NB4 (cell line): ENCODE results near the gene SLC38A10.

ENCODE experiments used
- DNase-seq: peaks from one replicate; pipeline ENCODE4 v3.0.0; 2010; ENCODE audit warnings: low read depth
- H3K4me3 ChIP-seq: one replicate; pipeline ENCODE4 v1.5.1; 2011; ENCODE audit warnings: mild to moderate bottlenecking, low read depth, low read length, moderate library complexity
- CTCF ChIP-seq: IDR thresholded peaks from one replicate; pipeline ENCODE4 v1.5.1; 2012; ENCODE audit warnings: low read depth, low read length
- MAX ChIP-seq: IDR thresholded peaks from 2 replicates; pipeline ENCODE4 v1.6.1; 2011; ENCODE audit warnings: low read depth, low read length
- MYC ChIP-seq: IDR thresholded peaks from 2 replicates; pipeline ENCODE4 v1.6.1; 2011; ENCODE audit warnings: low read depth, low read length
- POLR2A ChIP-seq: IDR thresholded peaks from 2 replicates; pipeline ENCODE4 v1.6.1; 2011; ENCODE audit warnings: mild to moderate bottlenecking; ENCODE audit not compliant: insufficient read length; ENCODE audit errors: extremely low read depth

SLC38A10 gene

GRCh38 chr17:81265576-81265975 is 29.5 kb downstream of the SLC38A10 start:
- DNase-seq = no peak
- no peak overlapping the region for H3K4me3 ChIP-seq
- no peak for TF ChIP-seq MAX
- no peak for TF ChIP-seq POLR2A

GRCh38 chr17:81264640-81265039 is 30.5 kb downstream of the SLC38A10 start:
- no peak overlapping the region for H3K4me3 ChIP-seq
- no peak for DNase-seq
- TF ChIP-seq CTCF (no peak), POLR2A (no peak), MAX (no peak), MYC (no peak)

GRCh38 chr17:81263371-81264181 is 31.5 kb downstream of the SLC38A10 start:
- H3K4me3 ChIP-seq = no peak overlapping the region
- TF ChIP-seq POLR2A = no peak
- TF ChIP-seq MYC = no peak
- no peak for TF ChIP-seq CTCF
- no peak for TF ChIP-seq MAX
- DNase-seq = no peak

- DNase-seq = no peak
- no peak for TF ChIP-seq CTCF
- no peak for TF ChIP-seq MAX
- TF ChIP-seq POLR2A = no peak
- no peak for TF ChIP-seq MYC
- no peak overlapping the region for H3K4me3 ChIP-seq
Observed at GRCh38 chr17:81261582-81262336, 33.3 kb downstream of the SLC38A10 start.

GRCh38 chr17:81261096-81261495 is 34.0 kb downstream of the SLC38A10 start:
- TF ChIP-seq MYC (no peak), CTCF (no peak), MAX (no peak), POLR2A (no peak)
- H3K4me3 ChIP-seq = no peak overlapping the region
- no peak for DNase-seq

- DNase-seq = no peak
- TF ChIP-seq POLR2A (no peak), CTCF (no peak), MAX (no peak), MYC (no peak)
- H3K4me3 ChIP-seq = no peak overlapping the region
Observed at GRCh38 chr17:81260641-81261040, 34.5 kb downstream of the SLC38A10 start.
